DOHH2 (cell line): Measurements from ENCODE around the gene PRKAG3.

Experiments used
- H3F3A ChIP-seq: fragments of 200-600 bp; sonication (generic), shearing (Covaris generic); 2 replicates; pipeline ENCODE4 v1.6.0; 2016; ENCODE audit warnings: antibody characterized with exemption, mild to moderate bottlenecking; ENCODE audit not compliant: control insufficient read depth, insufficient read depth
- H3K27ac ChIP-seq: fragments of 200-600 bp; sonication (generic); 2 replicates; pipeline ENCODE4 v1.5.1; 2014; ENCODE audit warnings: low read depth, mild to moderate bottlenecking, low read length, moderate library complexity
- H3K27me3 ChIP-seq: fragments of 200-600 bp; sonication (generic); 2 replicates; pipeline ENCODE4 v1.6.1; 2014; ENCODE audit warnings: mild to moderate bottlenecking, low read length, mixed read lengths; ENCODE audit not compliant: control insufficient read depth
- H3K36me3 ChIP-seq: fragments of 200-600 bp; sonication (generic); 2 replicates; pipeline ENCODE4 v1.6.1; 2014; ENCODE audit warnings: mild to moderate bottlenecking, low read length, moderate library complexity, mixed read lengths; ENCODE audit not compliant: control insufficient read depth
- H3K4me1 ChIP-seq: fragments of 200-600 bp; sonication (generic); 2 replicates; pipeline ENCODE4 v1.6.1; 2014; ENCODE audit warnings: mild to moderate bottlenecking, low read length, mixed read lengths; ENCODE audit not compliant: control insufficient read depth
- H3K4me2 ChIP-seq: fragments of 200-600 bp; sonication (generic); 2 replicates; pipeline ENCODE4 v1.6.0; 2014; ENCODE audit warnings: mild to moderate bottlenecking, low read length, moderate library complexity
- H3K4me3 ChIP-seq: fragments of 200-600 bp; sonication (generic); 2 replicates; pipeline ENCODE4 v1.5.1; 2014; ENCODE audit warnings: mild to moderate bottlenecking, low read length, mixed read lengths
- H3K79me2 ChIP-seq: fragments of 200-600 bp; sonication (generic); 2 replicates; pipeline ENCODE4 v1.6.1; 2014; ENCODE audit warnings: mild to moderate bottlenecking, low read length, mixed read lengths; ENCODE audit not compliant: control insufficient read depth
- H3K9me2 ChIP-seq: fragments of 200-600 bp; sonication (generic); replicated peaks from 2 replicates; pipeline ENCODE4 v1.6.1; 2014; ENCODE audit warnings: mild to moderate bottlenecking, low read length, mixed read lengths; ENCODE audit not compliant: control insufficient read depth
- H3K9me3 ChIP-seq: fragments of 200-600 bp; sonication (generic); 2 replicates; pipeline ENCODE4 v1.6.1; 2014; ENCODE audit warnings: antibody characterized with exemption, low read length, mixed read lengths; ENCODE audit not compliant: control insufficient read depth, insufficient read depth
- H4K20me1 ChIP-seq: fragments of 200-600 bp; sonication (generic); 2 replicates; pipeline ENCODE4 v1.6.0; 2014; ENCODE audit warnings: low read depth, mild to moderate bottlenecking, antibody characterized with exemption, low read length, moderate library complexity; ENCODE audit not compliant: control insufficient read depth, insufficient read depth
- EZH2phosphoT487 ChIP-seq: fragments of 200-600 bp; sonication (generic); IDR thresholded peaks from 2 replicates; pipeline ENCODE4 v1.6.1; 2017; ENCODE audit warnings: borderline replicate concordance, mild to moderate bottlenecking, antibody characterized with exemption, low read length, moderate library complexity, mixed read lengths
- TF ChIP-seq, protein P1 (sequence below): fragments of 200-600 bp; sonication (generic); IDR thresholded peaks from one replicate; pipeline ENCODE4 v1.5.1; 2014; ENCODE audit warnings: antibody characterized with exemption, mild to moderate bottlenecking, low read depth, low read length; ENCODE audit not compliant: poor library complexity, severe bottlenecking

PRKAG3 gene

DNA sequence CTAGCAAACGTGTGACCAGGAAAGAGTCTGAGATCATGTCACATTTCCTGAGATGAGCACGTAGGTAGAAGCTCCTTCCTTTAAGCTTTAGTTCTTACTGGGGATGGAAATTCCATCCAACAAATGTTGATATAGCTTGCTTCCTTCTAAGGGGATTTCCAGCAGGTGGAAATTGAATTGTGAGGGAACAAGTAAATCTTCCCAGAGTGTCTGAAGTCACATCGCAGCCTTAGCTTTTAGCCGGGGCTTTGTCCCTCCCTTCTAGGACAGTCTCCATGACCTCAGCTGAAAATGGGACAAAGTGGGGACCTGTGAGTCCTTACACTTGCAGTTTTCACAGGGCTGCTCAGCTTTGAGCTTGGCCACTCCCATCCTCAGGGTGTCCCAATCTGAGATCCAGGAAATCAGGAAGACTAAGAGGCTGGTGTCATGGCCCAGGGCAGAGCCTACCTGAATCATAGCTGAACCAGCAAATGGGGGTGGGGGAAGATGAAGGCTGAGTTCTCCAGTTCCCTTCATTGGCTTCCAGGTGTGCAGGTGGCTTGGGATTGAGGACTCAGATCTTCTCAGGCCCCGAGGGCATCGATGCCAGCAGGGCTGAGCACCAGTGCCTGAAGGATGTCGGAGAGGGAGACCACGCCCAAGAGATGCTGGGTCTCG is 8.3 kb downstream of the PRKAG3 start:
- Histone ChIP-seq H3K4me3 (no peak overlapping the region), H3K36me3 (no peaks in the 10 kb centered on the region), H3K9me2 (no peaks in the 10 kb centered on the region), H3K4me1 (no peaks in the 10 kb centered on the region), H3K9me3 (no peaks in the 10 kb centered on the region), H3F3A (no peaks in the 10 kb centered on the region), H3K4me2 (no peak overlapping the region), H3K27ac (no peak overlapping the region), H3K27me3 (no peaks in the 10 kb centered on the region), H4K20me1 (no peaks in the 10 kb centered on the region; the same call in 1 of the 2 replicates), H3K79me2 (no peaks in the 10 kb centered on the region)
- TF ChIP-seq EZH2phosphoT487, result no peak
- TF ChIP-seq, protein P1, sequence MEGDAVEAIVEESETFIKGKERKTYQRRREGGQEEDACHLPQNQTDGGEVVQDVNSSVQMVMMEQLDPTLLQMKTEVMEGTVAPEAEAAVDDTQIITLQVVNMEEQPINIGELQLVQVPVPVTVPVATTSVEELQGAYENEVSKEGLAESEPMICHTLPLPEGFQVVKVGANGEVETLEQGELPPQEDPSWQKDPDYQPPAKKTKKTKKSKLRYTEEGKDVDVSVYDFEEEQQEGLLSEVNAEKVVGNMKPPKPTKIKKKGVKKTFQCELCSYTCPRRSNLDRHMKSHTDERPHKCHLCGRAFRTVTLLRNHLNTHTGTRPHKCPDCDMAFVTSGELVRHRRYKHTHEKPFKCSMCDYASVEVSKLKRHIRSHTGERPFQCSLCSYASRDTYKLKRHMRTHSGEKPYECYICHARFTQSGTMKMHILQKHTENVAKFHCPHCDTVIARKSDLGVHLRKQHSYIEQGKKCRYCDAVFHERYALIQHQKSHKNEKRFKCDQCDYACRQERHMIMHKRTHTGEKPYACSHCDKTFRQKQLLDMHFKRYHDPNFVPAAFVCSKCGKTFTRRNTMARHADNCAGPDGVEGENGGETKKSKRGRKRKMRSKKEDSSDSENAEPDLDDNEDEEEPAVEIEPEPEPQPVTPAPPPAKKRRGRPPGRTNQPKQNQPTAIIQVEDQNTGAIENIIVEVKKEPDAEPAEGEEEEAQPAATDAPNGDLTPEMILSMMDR, result no peak

DNA sequence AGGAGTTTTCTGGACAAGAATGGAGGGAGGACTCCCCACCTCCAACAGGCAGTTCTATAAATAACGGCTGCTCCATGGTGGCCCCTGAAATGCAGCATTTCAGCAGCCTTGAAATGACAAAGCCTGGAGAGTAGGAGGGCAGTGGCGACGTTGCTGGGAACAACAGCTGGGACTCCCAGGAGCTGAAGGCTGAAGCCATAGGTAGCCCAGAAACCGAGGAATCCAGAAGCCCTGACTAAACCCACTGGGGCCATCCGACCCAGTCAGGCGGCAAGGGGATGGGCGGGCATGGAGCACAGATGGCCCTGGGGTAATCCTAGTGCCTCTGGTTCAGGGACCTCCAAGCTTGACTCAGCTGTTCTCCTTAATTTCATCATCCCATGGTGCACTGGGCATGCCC is 9.0 kb downstream of the PRKAG3 start:
- Histone ChIP-seq H3K4me2 (no peak overlapping the region), H3K4me3 (no peak overlapping the region), H3K9me3 (no peaks in the 10 kb centered on the region), H3K27me3 (no peaks in the 10 kb centered on the region; the same call in 1 of the 2 replicates), H3K4me1 (no peaks in the 10 kb centered on the region), H3K9me2 (no peaks in the 10 kb centered on the region), H3K27ac (no peak overlapping the region), H3K79me2 (no peaks in the 10 kb centered on the region), H3K36me3 (no peaks in the 10 kb centered on the region), H4K20me1 (no peaks in the 10 kb centered on the region; the same call in 1 of the 2 replicates), H3F3A (no peaks in the 10 kb centered on the region)
- TF ChIP-seq, protein P1, result no peak
- TF ChIP-seq EZH2phosphoT487, result no peak

DNA sequence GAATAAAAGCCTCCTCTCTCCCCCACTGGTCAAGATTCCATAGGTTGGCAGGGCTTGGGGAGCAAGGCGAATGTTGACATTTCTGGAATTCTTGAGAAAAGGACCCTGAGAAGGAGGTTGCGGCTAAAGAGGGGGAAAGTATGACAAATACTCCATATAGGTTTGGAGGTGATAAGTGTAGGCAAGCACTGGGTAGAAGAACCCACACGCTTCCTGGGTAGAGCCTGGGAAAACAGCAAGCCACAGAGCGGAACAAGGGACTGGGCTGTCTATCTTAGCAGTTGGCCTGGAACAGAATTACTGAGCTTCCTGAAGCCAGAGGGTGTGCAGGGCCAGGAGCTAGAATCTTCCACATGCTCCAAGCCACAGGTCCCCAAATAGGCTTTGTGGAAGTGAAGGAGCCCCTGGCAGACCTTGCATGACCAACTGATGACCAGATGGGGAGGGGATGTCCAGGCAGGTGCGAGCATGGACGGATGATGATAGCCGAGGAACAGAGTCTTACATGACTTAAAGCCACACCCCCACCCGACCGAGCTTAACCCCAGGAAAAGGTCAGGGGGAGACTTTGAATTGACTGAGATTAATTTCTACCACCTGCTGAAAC is 9.9 kb downstream of the PRKAG3 start:
- H3K9me3 ChIP-seq, result no peaks in the 10 kb centered on the region
- no peaks in the 10 kb centered on the region; the same call in 1 of the 2 replicates for H4K20me1 ChIP-seq
- H3K27me3 ChIP-seq, result peaks cover 2% of the 10 kb centered on the region; the same call in 1 of the 2 replicates
- no peak overlapping the region for H3K4me2 ChIP-seq
- TF ChIP-seq, protein P1, result no peak
- TF ChIP-seq EZH2phosphoT487, result no peak
- H3K4me1 ChIP-seq, result no peaks in the 10 kb centered on the region
- no peaks in the 10 kb centered on the region for H3K36me3 ChIP-seq
- H3K79me2 ChIP-seq, result no peaks in the 10 kb centered on the region
- no peak overlapping the region for H3K27ac ChIP-seq
- H3F3A ChIP-seq, result no peaks in the 10 kb centered on the region
- H3K9me2 ChIP-seq, result no peaks in the 10 kb centered on the region
- H3K4me3 ChIP-seq, result no peak overlapping the region
